ENCODE data around the gene AOC2.
"Not testable (repeated sequence)": the region's sequence is repeated elsewhere in the genome, so short reads cannot be mapped to it uniquely, and the experiment has no call there.

AOC2 gene

GRCh38 chr17:42853968-42854790 is 9.8 kb downstream of the AOC2 start:
- DNase-seq (ENCODE audit: low spot score): no peak

GRCh38 chr17:42855048-42855596 is 10.7 kb downstream of the AOC2 start:
- no peak for DNase-seq (ENCODE audit: low spot score)

GRCh38 chr17:42856093-42856492 is 11.7 kb downstream of the AOC2 start:
- DNase-seq (ENCODE audit: low spot score): not testable (repeated sequence)

GRCh38 chr17:42856516-42856915 is 12.1 kb downstream of the AOC2 start:
- not testable (repeated sequence) for DNase-seq (ENCODE audit: low spot score)

GRCh38 chr17:42857389-42857788 is 13.0 kb downstream of the AOC2 start:
- DNase-seq (ENCODE audit: low spot score): no peak

- no peak for DNase-seq (ENCODE audit: low spot score)
These were observed 21.3 kb downstream of the AOC2 start for GRCh38 chr17:42865638-42866094.

- DNase-seq (ENCODE audit: low spot score): no peak
These were observed 21.8 kb downstream of the AOC2 start for GRCh38 chr17:42866216-42866615.

- DNase-seq (ENCODE audit: low spot score): no peak
These were observed 22.5 kb downstream of the AOC2 start for GRCh38 chr17:42866631-42867575.

- not testable (repeated sequence) for DNase-seq (ENCODE audit: low spot score)
These were observed 23.4 kb downstream of the AOC2 start for GRCh38 chr17:42867694-42868261.

GRCh38 chr17:42868338-42868737 is 24.0 kb downstream of the AOC2 start:
- DNase-seq (ENCODE audit: low spot score): no peak

GRCh38 chr17:42871647-42872046 is 27.3 kb downstream of the AOC2 start:
- DNase-seq (ENCODE audit: low spot score): no peak

GRCh38 chr17:42872251-42872965 is 28.0 kb downstream of the AOC2 start:
- DNase-seq (ENCODE audit: low spot score): no peak

GRCh38 chr17:42873315-42873714 is 28.9 kb downstream of the AOC2 start:
- no peak for DNase-seq (ENCODE audit: low spot score)

- DNase-seq (ENCODE audit: low spot score): not testable (repeated sequence)
These were observed 29.7 kb downstream of the AOC2 start for GRCh38 chr17:42873932-42874695.

- DNase-seq (ENCODE audit: low spot score): no peak
These were observed 32.7 kb downstream of the AOC2 start for GRCh38 chr17:42877037-42877436.

- DNase-seq (ENCODE audit: low spot score): no peak
These were observed 33.9 kb downstream of the AOC2 start for GRCh38 chr17:42878123-42878880.

- no peak for DNase-seq (ENCODE audit: low spot score)
These were observed 34.7 kb downstream of the AOC2 start for GRCh38 chr17:42878924-42879595.

GRCh38 chr17:42879596-42879985 is 35.2 kb downstream of the AOC2 start:
- no peak for DNase-seq (ENCODE audit: low spot score)

- no peak for DNase-seq (ENCODE audit: low spot score)
These were observed 36.5 kb downstream of the AOC2 start for GRCh38 chr17:42880776-42881310.

All from hematopoietic multipotent progenitor cell treated with erythropoietin and hydrocortisone succinate and interleukin-3 and kit ligand, for 15 days (in vitro differentiated cells).